ENCODE data around the gene MRGPRX2. TPM values are rescaled to one million over a fixed set of nuclear protein-coding genes. Genes with fewer than 3 reads are reported as not detected.

MRGPRX2 gene
- polyA plus RNA-seq (2011; rRNA removed) (not detected in 2 replicates), polyA plus RNA-seq (2017; fragmentation: RNase III; extraction: RNeasy Plus Mini Kit Qiagen cat#74134 plus additional on column Dnase treatment) (not detected in 3 replicates), polyA minus RNA-seq (2011; rRNA and poly(A)+ RNA removed) (not detected in 2 replicates)
- not detected in 2 replicates for polyA plus RNA-seq (2012; cell fraction: cytosol; rRNA removed)
- not detected in 2 replicates for polyA plus RNA-seq (2012; cell fraction: nucleus; rRNA removed)

GRCh38 chr11:19060629-19061028, at the start of gene MRGPRX2:
TSS of gene MRGPRX2 (minus strand) at chr11:19060717. CDS start at chr11:19056402, 4,315 bp downstream.
- no peaks in the 10 kb centered on the region for H3K4me1 ChIP-seq
- POLR2A ChIA-PET = no interaction called here

GRCh38 chr11:19110295-19110694, 49.8 kb upstream of the MRGPRX2 start:
- no peak overlapping the region for H3K4me2 ChIP-seq
- no peaks in the 10 kb centered on the region for H3K9me3 ChIP-seq
- no peak overlapping the region for H3K27ac ChIP-seq
- ChIA-PET CTCF (interaction anchor here (0.9 to 3.1 kb wide), 5 partner anchors 11 to 42 kb away, joined by 3 to 17 read pairs (median 4); no protein-coding TSS in a partner anchor), POLR2A (no interaction called here)
- H3K4me3 ChIP-seq = no peak overlapping the region
- no peak for FAIRE-seq
- no peak for ATAC-seq
- no peaks in the 10 kb centered on the region for H3K4me1 ChIP-seq
- 68% methylated on average over 3 of the region's 3 CpGs for WGBS (ENCODE audit: missing lambda C conversion rate)
- no peak for DNase-seq (ENCODE audit: low read depth in 1 of 2, low spot score in 1 of 2)
- TF ChIP-seq ZSCAN20 (CRISPR knock-in tag; IDR thresholded peaks at IDR 0.05) (no peak), ATOH8 (CRISPR knock-in tag; IDR thresholded peaks at IDR 0.05; ENCODE audit: low read depth) (no peak), SMC3 (IDR thresholded peaks at IDR 0.05) (no peak), FOSL2 (IDR thresholded peaks at IDR 0.05) (no peak), FOSL2 (CRISPR knock-in tag; IDR thresholded peaks at IDR 0.05) (no peak), HES2 (IDR thresholded peaks at IDR 0.05) (no peak), RCOR1 (IDR thresholded peaks at IDR 0.05; ENCODE audit: low read depth, low read length) (no peak), E2F6 (IDR thresholded peaks at IDR 0.05; ENCODE audit: borderline replicate concordance, low read depth) (no peak), HMGXB4 (CRISPR knock-in tag; IDR thresholded peaks at IDR 0.05; ENCODE audit: borderline replicate concordance) (no peak), CTCF (IDR thresholded peaks at IDR 0.05) (no peak), ELK1 (IDR thresholded peaks at IDR 0.05; ENCODE audit: low read depth, low read length) (no peak), TFCP2L1 (CRISPR knock-in tag; IDR thresholded peaks at IDR 0.05) (no peak), SREBF2 (IDR thresholded peaks at IDR 0.05) (no peak), ESRRA (IDR thresholded peaks at IDR 0.05; ENCODE audit: borderline replicate concordance, low read length) (no peak), RNF2 (IDR thresholded peaks at IDR 0.05; ENCODE audit: borderline replicate concordance, low read depth) (no peak)

More at GRCh38 chr11:19060629-19061028, at the start of gene MRGPRX2:
- CTCF ChIA-PET = interaction anchor here (0.9 to 3.1 kb wide), 5 partner anchors 9 to 511 kb away, joined by 3 to 21 read pairs (median 5); no protein-coding TSS in a partner anchor
- DNase-seq (ENCODE audit: low read depth in 1 of 2, low spot score in 1 of 2) (no peak), ATAC-seq (no peak), FAIRE-seq (no peak)
- 47% methylated on average over 4 of the region's 4 CpGs for WGBS (ENCODE audit: missing lambda C conversion rate)
- H3K9me3 ChIP-seq = no peaks in the 10 kb centered on the region; the same call in 2 of the 3 replicates
- no peak within 1 kb of the TSS for H3K4me2 ChIP-seq
- no peak within 1 kb of the TSS for H3K27ac ChIP-seq
- H3K4me3 ChIP-seq = no peak within 1 kb of the TSS
- TF ChIP-seq ZSCAN20 (CRISPR knock-in tag; IDR thresholded peaks at IDR 0.05) (no peak), MYC (IDR thresholded peaks at IDR 0.05; ENCODE audit: borderline replicate concordance, low read length) (no peak), ESRRA (IDR thresholded peaks at IDR 0.05; ENCODE audit: borderline replicate concordance, low read length) (no peak), EHMT2 (IDR thresholded peaks at IDR 0.05; ENCODE audit: low read depth) (no peak), CTCF (IDR thresholded peaks at IDR 0.05) (no peak), CBX8 (IDR thresholded peaks at IDR 0.05) (no peak), RFX5 (IDR thresholded peaks at IDR 0.05) (no peak), POLR2AphosphoS2 (conservative IDR thresholded peaks at IDR 0.05; ENCODE audit: low read length) (no peak), HDAC2 (IDR thresholded peaks at IDR 0.05) (no peak)

Data from A549 (cell line).